Measurements from ENCODE around the gene SPIRE2.
"Not testable (repeated sequence)": the region's sequence is repeated elsewhere in the genome, so short reads cannot be mapped to it uniquely, and the experiment has no call there.

SPIRE2 gene

GRCh38 chr16:89808475-89808874 is 19.8 kb upstream of the SPIRE2 start:
- no peak for DNase-seq

GRCh38 chr16:89811321-89811720 is 17.0 kb upstream of the SPIRE2 start:
- no peak for DNase-seq

GRCh38 chr16:89815639-89816348 is 12.5 kb upstream of the SPIRE2 start:
- no peak for DNase-seq

GRCh38 chr16:89818851-89819403 is 9.3 kb upstream of the SPIRE2 start:
- DNase-seq = not testable (repeated sequence)

GRCh38 chr16:89819448-89819847 is 8.8 kb upstream of the SPIRE2 start:
- not testable (repeated sequence) for DNase-seq

GRCh38 chr16:89821438-89822187 is 6.7 kb upstream of the SPIRE2 start:
- DNase-seq = no peak

- DNase-seq = no peak
Observed at GRCh38 chr16:89822188-89823086, 5.8 kb upstream of the SPIRE2 start.

- no peak for DNase-seq
Observed at GRCh38 chr16:89823087-89823823, 5.0 kb upstream of the SPIRE2 start.

- DNase-seq = not testable (repeated sequence)
Observed at GRCh38 chr16:89823824-89824148, 4.5 kb upstream of the SPIRE2 start.

GRCh38 chr16:89826531-89827382 is 1.5 kb upstream of the SPIRE2 start:
- no peak for DNase-seq

GRCh38 chr16:89827383-89828198 is 684 bp upstream of the SPIRE2 start:
- peak; percentile 11 for DNase-seq

GRCh38 chr16:89828870-89829629 is 775 bp downstream of the SPIRE2 start:
- no peak for DNase-seq

GRCh38 chr16:89829630-89830437 is 1.6 kb downstream of the SPIRE2 start:
- DNase-seq = no peak

- DNase-seq = no peak
Observed at GRCh38 chr16:89831810-89832328, 3.6 kb downstream of the SPIRE2 start.

- not testable (repeated sequence) for DNase-seq
Observed at GRCh38 chr16:89833664-89834363, 5.5 kb downstream of the SPIRE2 start.

GRCh38 chr16:89834813-89835363 is 6.6 kb downstream of the SPIRE2 start:
- DNase-seq = not testable (repeated sequence)

GRCh38 chr16:89836484-89836883 is 8.2 kb downstream of the SPIRE2 start:
- not testable (repeated sequence) for DNase-seq
